Liver (tissue), 3 donors: ENCODE measurements around the gene JCHAIN.

Experiments used
- ATF3 ChIP-seq: IDR thresholded peaks from 2 replicates; pipeline ENCODE4 v1.6.1; 2016; ENCODE audit warnings: antibody characterized with exemption
- CTCF ChIP-seq: fragments of 150-350 bp; IDR thresholded peaks from 2 replicates; pipeline ENCODE4 v1.5.1; 2017; ENCODE audit warnings: improper control_type of control experiment, low read depth, low read length; ENCODE audit not compliant: missing input control
- JUND ChIP-seq, 2 donors: IDR thresholded peaks; 2 replicates each; pipeline ENCODE4 v1.6.1; 2016; ENCODE audit warnings: antibody characterized with exemption in 2 of 2
- MAX ChIP-seq: IDR thresholded peaks from 2 replicates; pipeline ENCODE4 v1.6.1; 2016; ENCODE audit warnings: antibody characterized with exemption
- RXRA ChIP-seq, 2 donors: IDR thresholded peaks; 2 replicates each; pipeline ENCODE4 v1.6.1; 2017 to 2018; ENCODE audit warnings: antibody characterized with exemption in 2 of 2, mild to moderate bottlenecking in 1 of 2
- SP1 ChIP-seq: IDR thresholded peaks from 2 replicates; pipeline ENCODE4 v1.6.1; 2018; ENCODE audit warnings: antibody characterized with exemption, mild to moderate bottlenecking
- YY1 ChIP-seq: IDR thresholded peaks from 2 replicates; pipeline ENCODE4 v1.6.1; 2016; ENCODE audit warnings: antibody characterized with exemption, mild to moderate bottlenecking
- TF ChIP-seq, protein P1 (sequence below): IDR thresholded peaks from 2 replicates; pipeline ENCODE4 v1.6.1; 2016; ENCODE audit warnings: antibody characterized with exemption
- TF ChIP-seq, protein P2 (sequence below): IDR thresholded peaks from 2 replicates; pipeline ENCODE4 v1.6.1; 2016; ENCODE audit warnings: antibody characterized with exemption, mild to moderate bottlenecking
- donor health status: healthy.
- donor health status: healthy.

DNA sequence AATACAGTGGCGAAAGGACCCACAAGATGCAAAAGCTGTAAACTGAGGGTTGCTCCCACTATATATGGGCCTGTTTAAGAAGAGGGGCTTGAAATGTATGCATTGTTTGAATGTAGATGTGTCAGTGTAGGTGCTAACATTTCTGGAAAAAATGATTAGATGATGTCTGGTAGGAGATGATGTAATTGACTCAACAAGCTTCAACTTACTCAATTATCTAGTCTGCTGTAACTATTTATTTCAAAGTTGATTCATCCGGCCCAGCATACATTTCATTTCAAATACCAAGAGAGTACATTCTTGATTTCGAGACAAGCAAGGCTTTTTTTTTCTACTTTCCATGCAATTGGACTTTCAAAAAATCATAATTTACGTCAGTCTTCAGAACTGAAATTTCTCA is 47.0 kb downstream of the JCHAIN start:
- TF ChIP-seq YY1, result no peak
- no peak for TF ChIP-seq CTCF
- no peak for TF ChIP-seq ATF3
- TF ChIP-seq RXRA (IDR thresholded peaks at IDR 0.05), result no peak
- TF ChIP-seq, protein P1, sequence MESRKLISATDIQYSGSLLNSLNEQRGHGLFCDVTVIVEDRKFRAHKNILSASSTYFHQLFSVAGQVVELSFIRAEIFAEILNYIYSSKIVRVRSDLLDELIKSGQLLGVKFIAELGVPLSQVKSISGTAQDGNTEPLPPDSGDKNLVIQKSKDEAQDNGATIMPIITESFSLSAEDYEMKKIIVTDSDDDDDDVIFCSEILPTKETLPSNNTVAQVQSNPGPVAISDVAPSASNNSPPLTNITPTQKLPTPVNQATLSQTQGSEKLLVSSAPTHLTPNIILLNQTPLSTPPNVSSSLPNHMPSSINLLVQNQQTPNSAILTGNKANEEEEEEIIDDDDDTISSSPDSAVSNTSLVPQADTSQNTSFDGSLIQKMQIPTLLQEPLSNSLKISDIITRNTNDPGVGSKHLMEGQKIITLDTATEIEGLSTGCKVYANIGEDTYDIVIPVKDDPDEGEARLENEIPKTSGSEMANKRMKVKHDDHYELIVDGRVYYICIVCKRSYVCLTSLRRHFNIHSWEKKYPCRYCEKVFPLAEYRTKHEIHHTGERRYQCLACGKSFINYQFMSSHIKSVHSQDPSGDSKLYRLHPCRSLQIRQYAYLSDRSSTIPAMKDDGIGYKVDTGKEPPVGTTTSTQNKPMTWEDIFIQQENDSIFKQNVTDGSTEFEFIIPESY, result no peak
- no peak for TF ChIP-seq JUND (IDR thresholded peaks at IDR 0.05)
- TF ChIP-seq, protein P2, sequence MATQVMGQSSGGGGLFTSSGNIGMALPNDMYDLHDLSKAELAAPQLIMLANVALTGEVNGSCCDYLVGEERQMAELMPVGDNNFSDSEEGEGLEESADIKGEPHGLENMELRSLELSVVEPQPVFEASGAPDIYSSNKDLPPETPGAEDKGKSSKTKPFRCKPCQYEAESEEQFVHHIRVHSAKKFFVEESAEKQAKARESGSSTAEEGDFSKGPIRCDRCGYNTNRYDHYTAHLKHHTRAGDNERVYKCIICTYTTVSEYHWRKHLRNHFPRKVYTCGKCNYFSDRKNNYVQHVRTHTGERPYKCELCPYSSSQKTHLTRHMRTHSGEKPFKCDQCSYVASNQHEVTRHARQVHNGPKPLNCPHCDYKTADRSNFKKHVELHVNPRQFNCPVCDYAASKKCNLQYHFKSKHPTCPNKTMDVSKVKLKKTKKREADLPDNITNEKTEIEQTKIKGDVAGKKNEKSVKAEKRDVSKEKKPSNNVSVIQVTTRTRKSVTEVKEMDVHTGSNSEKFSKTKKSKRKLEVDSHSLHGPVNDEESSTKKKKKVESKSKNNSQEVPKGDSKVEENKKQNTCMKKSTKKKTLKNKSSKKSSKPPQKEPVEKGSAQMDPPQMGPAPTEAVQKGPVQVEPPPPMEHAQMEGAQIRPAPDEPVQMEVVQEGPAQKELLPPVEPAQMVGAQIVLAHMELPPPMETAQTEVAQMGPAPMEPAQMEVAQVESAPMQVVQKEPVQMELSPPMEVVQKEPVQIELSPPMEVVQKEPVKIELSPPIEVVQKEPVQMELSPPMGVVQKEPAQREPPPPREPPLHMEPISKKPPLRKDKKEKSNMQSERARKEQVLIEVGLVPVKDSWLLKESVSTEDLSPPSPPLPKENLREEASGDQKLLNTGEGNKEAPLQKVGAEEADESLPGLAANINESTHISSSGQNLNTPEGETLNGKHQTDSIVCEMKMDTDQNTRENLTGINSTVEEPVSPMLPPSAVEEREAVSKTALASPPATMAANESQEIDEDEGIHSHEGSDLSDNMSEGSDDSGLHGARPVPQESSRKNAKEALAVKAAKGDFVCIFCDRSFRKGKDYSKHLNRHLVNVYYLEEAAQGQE, result no peak
- no peak for TF ChIP-seq SP1
- TF ChIP-seq MAX, result no peak
